Fibroblast of the aortic adventitia (primary cell): ENCODE data around the gene PACRG. TPM values are rescaled to one million over a fixed set of nuclear protein-coding genes. Genes with fewer than 3 reads are reported as not detected.

Experiments
- DNase-seq: peaks from one replicate; pipeline ENCODE4 v3.0.0-alpha.2; 2010; ENCODE audit warnings: low read depth
- H3K4me3 ChIP-seq: 2 replicates; pipeline ENCODE4 v1.5.1; 2011; ENCODE audit warnings: low read depth, mild to moderate bottlenecking, control low read depth, low read length, moderate library complexity
- total RNA-seq: library from RNA; depleted of rRNA; stranded (reverse); fragments of >200 nt; gene quantifications from 2 replicates; pipeline ENCODE4 v1.2.3, GENCODE V29; 2012; ENCODE audit warnings: low replicate concordance
- TF ChIP-seq, protein P1 (sequence below): IDR thresholded peaks from 2 replicates; pipeline ENCODE4 v1.5.1; 2011; ENCODE audit warnings: mild to moderate bottlenecking, low read length, control low read depth, inconsistent platforms; ENCODE audit not compliant: insufficient read depth

PACRG gene
- total RNA-seq, 1 donor = 0.63 TPM

DNA sequence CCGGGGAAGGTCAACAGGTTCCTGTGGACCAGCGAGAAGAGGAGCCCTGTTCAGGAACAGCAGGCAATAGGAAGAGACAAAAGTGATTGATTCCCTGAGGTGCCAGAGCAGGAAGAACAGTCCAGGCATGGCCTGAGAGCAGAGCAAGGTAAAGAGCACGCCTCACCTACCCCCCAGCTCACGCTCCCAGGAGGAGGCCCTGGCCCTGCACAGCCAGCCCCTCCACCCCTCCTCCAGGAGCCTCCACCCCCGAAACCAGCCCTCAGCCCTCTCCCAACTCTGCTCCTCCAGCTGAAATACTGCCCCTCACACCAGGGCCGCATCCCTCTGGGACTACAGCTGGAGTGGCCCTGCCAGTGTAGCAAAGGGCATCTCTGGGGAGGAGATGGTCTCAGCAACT, 504.9 kb downstream of the PACRG start:
- DNase-seq = no peak
- TF ChIP-seq, protein P1, sequence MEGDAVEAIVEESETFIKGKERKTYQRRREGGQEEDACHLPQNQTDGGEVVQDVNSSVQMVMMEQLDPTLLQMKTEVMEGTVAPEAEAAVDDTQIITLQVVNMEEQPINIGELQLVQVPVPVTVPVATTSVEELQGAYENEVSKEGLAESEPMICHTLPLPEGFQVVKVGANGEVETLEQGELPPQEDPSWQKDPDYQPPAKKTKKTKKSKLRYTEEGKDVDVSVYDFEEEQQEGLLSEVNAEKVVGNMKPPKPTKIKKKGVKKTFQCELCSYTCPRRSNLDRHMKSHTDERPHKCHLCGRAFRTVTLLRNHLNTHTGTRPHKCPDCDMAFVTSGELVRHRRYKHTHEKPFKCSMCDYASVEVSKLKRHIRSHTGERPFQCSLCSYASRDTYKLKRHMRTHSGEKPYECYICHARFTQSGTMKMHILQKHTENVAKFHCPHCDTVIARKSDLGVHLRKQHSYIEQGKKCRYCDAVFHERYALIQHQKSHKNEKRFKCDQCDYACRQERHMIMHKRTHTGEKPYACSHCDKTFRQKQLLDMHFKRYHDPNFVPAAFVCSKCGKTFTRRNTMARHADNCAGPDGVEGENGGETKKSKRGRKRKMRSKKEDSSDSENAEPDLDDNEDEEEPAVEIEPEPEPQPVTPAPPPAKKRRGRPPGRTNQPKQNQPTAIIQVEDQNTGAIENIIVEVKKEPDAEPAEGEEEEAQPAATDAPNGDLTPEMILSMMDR = no peak
- H3K4me3 ChIP-seq = no peak overlapping the region

DNA sequence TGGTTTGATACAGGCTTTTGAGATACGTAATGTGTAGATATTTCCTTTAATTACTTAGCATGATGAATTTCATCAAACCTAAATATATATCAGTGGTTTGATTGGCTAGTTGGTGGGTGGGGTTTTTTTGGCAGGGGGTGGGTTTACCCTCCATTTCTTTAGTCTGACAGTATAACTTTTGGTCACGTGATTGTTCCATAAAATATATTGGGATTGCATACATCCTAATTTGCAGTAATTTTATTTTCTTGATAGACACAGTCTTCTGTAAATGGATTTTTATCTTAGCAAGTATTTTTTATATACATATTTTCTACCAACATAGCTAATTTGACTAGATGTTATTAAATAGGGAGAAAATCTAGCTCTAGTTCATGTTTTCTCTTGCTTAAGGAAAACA, 509.3 kb downstream of the PACRG start:
- TF ChIP-seq, protein P1 = no peak
- no peak overlapping the region for H3K4me3 ChIP-seq
- DNase-seq = no peak

DNA sequence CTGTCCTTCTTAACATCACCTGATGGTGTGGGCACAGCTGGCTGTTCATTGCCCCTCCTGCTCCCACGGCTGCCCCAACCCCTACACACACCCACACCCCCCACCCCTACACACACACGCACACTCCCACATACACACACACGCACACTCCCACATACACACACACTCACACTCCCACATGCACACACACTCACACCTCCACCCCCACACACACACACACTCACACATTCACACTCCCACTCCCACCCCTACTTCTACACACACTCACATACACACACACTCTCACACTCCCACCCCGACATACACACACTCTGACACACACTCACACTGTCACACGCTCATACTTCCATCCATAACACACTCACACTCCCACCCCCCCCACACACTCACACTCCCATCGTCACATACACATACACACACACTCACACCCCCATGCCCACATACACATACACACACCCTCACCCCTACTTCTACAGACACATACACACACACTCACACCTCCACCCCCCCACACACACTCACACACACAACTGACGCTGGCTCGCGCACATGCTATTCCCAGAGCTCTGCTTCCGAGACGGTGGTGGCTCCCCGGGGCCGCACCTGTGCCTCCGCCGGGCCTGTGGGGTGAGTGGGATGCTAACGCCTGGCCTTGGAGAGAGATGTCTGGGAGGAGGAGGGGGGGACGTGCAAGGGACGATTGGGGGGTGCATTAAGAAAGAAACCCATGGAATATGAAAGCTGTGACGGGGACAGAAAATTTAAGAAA, 512.0 kb downstream of the PACRG start:
- DNase-seq = no peak
- TF ChIP-seq, protein P1 = no peak
- H3K4me3 ChIP-seq = no peak overlapping the region

DNA sequence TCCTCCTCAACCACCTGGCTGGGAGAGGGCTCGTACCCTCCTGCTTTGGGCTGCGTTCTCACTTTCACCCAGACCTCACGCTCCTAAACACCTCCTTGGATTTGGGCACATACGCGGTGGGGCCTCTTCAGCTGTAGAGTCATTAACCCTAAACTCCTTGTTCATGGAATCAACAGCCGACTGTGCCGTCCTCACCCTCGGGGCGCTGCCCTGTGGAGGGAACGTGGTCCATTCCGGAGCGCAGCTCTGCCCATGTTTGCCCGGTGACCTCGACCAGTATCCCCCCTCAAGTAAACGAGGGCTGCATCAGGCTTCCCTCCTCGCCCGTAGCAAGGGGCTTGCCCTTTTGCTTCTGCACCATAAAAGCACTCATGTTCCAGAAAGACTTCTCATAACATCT, 512.8 kb downstream of the PACRG start:
- TF ChIP-seq, protein P1 = no peak
- DNase-seq = no peak
- H3K4me3 ChIP-seq = no peak overlapping the region

DNA sequence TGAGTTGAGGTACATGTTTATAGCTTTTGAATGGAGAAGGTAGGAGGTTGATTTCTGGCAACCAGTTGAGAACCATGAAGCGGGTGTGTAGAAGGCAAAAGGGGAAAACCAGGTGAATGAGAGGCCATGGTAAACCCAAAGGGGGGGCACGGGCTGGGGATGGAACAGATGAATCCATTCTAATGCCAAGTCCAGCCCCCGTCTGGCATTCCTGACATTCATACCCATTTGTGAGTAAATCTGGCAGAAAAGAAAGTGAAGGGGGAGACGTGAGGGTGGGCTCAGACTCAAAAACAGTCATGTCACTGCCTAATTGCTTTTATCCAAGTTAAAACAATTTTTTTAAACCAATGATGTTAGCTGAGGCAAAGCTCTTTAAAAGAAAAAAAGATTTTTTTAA, 513.9 kb downstream of the PACRG start:
- no peak for DNase-seq
- H3K4me3 ChIP-seq = no peak overlapping the region
- TF ChIP-seq, protein P1 = no peak

DNA sequence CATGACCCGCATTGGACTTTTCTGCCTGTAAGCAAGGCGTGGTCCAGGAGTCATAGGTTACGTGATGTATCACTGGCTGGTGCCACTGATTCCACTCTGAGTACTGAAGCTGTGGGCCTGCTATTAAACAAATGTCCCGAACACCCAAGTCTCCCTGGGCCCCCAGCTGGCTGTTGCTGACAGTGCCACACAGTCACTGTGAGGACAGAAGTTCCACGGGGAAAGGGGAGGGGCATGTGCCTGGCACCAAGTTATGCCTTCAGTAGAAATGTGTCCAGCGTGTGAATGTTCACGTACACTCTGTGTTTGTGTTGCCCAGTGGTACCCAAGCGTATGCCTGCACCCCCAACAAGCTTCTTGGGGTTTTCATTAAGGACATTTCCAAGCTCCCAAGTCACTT, 515.3 kb downstream of the PACRG start:
- TF ChIP-seq, protein P1 = no peak
- H3K4me3 ChIP-seq = no peak overlapping the region
- no peak for DNase-seq
